Lung (tissue), 12 donors: ENCODE data around the gene LYPD6B. TPM values are rescaled to one million over a fixed set of nuclear protein-coding genes. Genes with fewer than 3 reads are reported as not detected.

Source experiments
- ATAC-seq: fragments of 200-7000 bp; cut with Tn5 transposase; one replicate; pipeline ENCODE4 v1.9.1; 2020; ENCODE audit warnings: moderate number of reproducible peaks; ENCODE audit not compliant: insufficient read depth, low FRiP score
- DNase-seq, 3 donors: peaks; one replicate each; pipeline ENCODE4 v3.0.0-alpha.2; 2013 to 2017
- H3K27ac ChIP-seq, 2 donors: one replicate each; pipeline ENCODE4 v1.5.1; 2013; ENCODE audit warnings: mild to moderate bottlenecking in 2 of 2, moderate library complexity in 2 of 2, control low read depth in 1 of 2, inconsistent platforms in 1 of 2, low read depth in 1 of 2, low read length in 1 of 2
- H3K27me3 ChIP-seq, 3 donors: one replicate each; pipeline ENCODE4 v1.5.1; 2013; ENCODE audit warnings: low read length in 2 of 3; ENCODE audit not compliant: control insufficient read depth in 3 of 3, insufficient read depth in 3 of 3
- H3K36me3 ChIP-seq, 4 donors: one replicate each; pipeline ENCODE4 v1.5.1; 2013; ENCODE audit warnings: low read length in 4 of 4, mild to moderate bottlenecking in 1 of 4, moderate library complexity in 1 of 4; ENCODE audit not compliant: control insufficient read depth in 4 of 4, insufficient read depth in 4 of 4
- H3K4me1 ChIP-seq, 5 donors: one replicate each; pipeline ENCODE4 v1.5.1; 2013; ENCODE audit warnings: low read length in 5 of 5, mild to moderate bottlenecking in 2 of 5, moderate library complexity in 1 of 5; ENCODE audit not compliant: control insufficient read depth in 5 of 5, insufficient read depth in 5 of 5
- H3K4me3 ChIP-seq: one replicate; pipeline ENCODE4 v1.5.1; 2013; ENCODE audit warnings: mild to moderate bottlenecking, control low read depth, moderate library complexity
- H3K9ac ChIP-seq, 2 donors: one replicate each; pipeline ENCODE4 v1.5.1; 2013; ENCODE audit warnings: low read length in 2 of 2, control low read depth in 1 of 2; ENCODE audit not compliant: insufficient read depth in 1 of 2
- H3K9me3 ChIP-seq, 4 donors: one replicate each; pipeline ENCODE4 v1.5.1; 2013; ENCODE audit warnings: low read length in 3 of 4, mild to moderate bottlenecking in 1 of 4, moderate library complexity in 1 of 4; ENCODE audit not compliant: control insufficient read depth in 4 of 4, insufficient read depth in 3 of 4
- CTCF ChIP-seq: IDR thresholded peaks from 2 replicates; pipeline ENCODE4 v1.5.1; 2012; ENCODE audit warnings: mild to moderate bottlenecking; ENCODE audit errors: control extremely low read depth, extremely low read depth
- WGBS, 2 donors: extraction: QIAGEN DNeasy Blood & Tissue Kit; methylation state at CpG; one replicate each; pipeline ENCODE4 v1.1.7; 2013; 5-methylcytosine and 5-hydroxymethylcytosine counted together
- polyA plus RNA-seq, 2 donors: library from polyadenylated mRNA; stranded (reverse); fragments of 200-250 nt; gene quantifications; one replicate each; pipeline ENCODE4 v1.2.1, GENCODE V29; 2013
- total RNA-seq, 2 donors: library from RNA; depleted of rRNA in 1 of 2; stranded (reverse); fragments of >200 nt in 1 of 2; gene quantifications; one replicate each; pipeline ENCODE4 v1.2.1, GENCODE V29; 2014 to 2021
- donor health status: control.
- donor health status: control.
- donor health status: Bipolar disorder and iron deficiency.
- donor health status: healthy.
- donor health status: DM: yes; HTN: yes; CAD: no.

The LYPD6B gene
- total and polyA plus RNA-seq, 4 donors = 2.5 to 12.4 (median 3.4) TPM

DNA sequence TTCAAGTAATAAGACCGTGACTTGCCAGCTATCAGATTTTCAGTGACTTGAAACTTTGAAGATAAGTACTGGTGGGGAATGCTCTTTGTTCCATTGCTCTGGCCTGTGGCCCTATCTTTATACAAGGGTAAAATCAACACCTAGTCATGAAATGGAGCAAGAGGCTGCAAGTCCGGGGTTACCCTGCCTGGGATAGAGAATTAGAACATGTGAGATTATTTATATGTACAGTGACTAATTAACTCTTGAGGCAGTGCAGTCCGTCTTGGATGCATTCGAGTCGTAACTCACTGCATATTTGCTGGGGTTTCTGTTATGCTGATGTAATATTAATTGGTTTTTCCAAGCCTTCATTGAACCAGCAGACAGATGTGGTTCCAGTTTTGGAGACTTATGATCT is 186.0 kb downstream of the LYPD6B start:
- Histone ChIP-seq H3K27ac (no peak overlapping the region), H3K36me3 (no peaks in the 10 kb centered on the region), H3K9ac (no peak overlapping the region), H3K27me3 (peaks cover 0 to 4% (median 0%) of the 10 kb centered on the region in 3 donors), H3K4me3 (no peak overlapping the region), H3K4me1 (peaks cover 0 to 2% (median 0%) of the 10 kb centered on the region in 5 donors), H3K9me3 (peaks cover 0 to 4% (median 0%) of the 10 kb centered on the region in 4 donors)
- DNase-seq (no peak), ATAC-seq (no peak)
- 87 to 97% methylated on average over 5 of the region's 5 CpGs for WGBS, 2 donors
- TF ChIP-seq CTCF = no peak

DNA sequence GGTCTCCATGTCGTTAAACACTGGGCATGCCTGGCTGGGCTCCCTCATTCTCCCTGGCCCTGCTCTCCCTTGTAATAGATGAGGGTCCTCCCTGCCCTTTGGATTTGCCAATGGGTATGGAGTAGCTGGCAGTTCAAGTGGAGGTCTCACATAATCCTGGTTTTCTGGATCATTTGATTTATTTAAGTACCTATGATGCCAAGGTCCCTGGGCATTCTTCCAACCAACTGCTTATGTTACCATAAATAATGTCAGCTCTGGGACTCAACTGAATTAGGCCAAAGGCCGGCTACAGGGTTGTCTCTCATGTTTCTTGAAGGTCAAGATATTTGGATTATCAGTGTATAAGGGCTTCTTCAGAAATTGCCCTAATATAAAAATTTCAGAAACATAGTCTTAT is 186.9 kb downstream of the LYPD6B start:
- WGBS, 2 donors = 83 to 86% methylated on average over 2 of the region's 2 CpGs
- no peak for DNase-seq

GRCh38 chr2:149226790-149227189 is 188.3 kb downstream of the LYPD6B start:
- H3K9me3 ChIP-seq = peaks cover 0 to 4% (median 0%) of the 10 kb centered on the region in 4 donors
- no peak overlapping the region for H3K9ac ChIP-seq
- no peak overlapping the region for H3K27ac ChIP-seq
- no peak for DNase-seq
- H3K36me3 ChIP-seq = no peaks in the 10 kb centered on the region
- ATAC-seq = no peak
- WGBS, 2 donors = 39 to 67% methylated on average over 6 of the region's 6 CpGs
- H3K4me1 ChIP-seq = peaks cover 0 to 2% (median 0%) of the 10 kb centered on the region in 5 donors
- peaks cover 0 to 4% (median 0%) of the 10 kb centered on the region in 3 donors for H3K27me3 ChIP-seq
- no peak overlapping the region for H3K4me3 ChIP-seq
- TF ChIP-seq CTCF = no peak

More for the DNA sequence above, 186.9 kb downstream of the LYPD6B start:
- ATAC-seq = no peak
- TF ChIP-seq CTCF = no peak
- Histone ChIP-seq H3K4me3 (no peak overlapping the region), H3K9me3 (peaks cover 0 to 4% (median 0%) of the 10 kb centered on the region in 4 donors), H3K27ac (no peak overlapping the region), H3K9ac (no peak overlapping the region), H3K4me1 (peaks cover 0 to 2% (median 0%) of the 10 kb centered on the region in 5 donors), H3K36me3 (no peaks in the 10 kb centered on the region), H3K27me3 (peaks cover 0 to 4% (median 0%) of the 10 kb centered on the region in 3 donors)

GRCh38 chr2:149235816-149236375 is 197.4 kb downstream of the LYPD6B start:
- Histone ChIP-seq H3K27me3 (no peaks in the 10 kb centered on the region), H3K4me3 (no peak overlapping the region), H3K9ac (no peak overlapping the region), H3K27ac (no peak overlapping the region), H3K4me1 (no peaks in the 10 kb centered on the region), H3K36me3 (no peaks in the 10 kb centered on the region), H3K9me3 (no peaks in the 10 kb centered on the region)
- DNase-seq = no peak
- no peak for ATAC-seq
- WGBS, 2 donors = 49 to 75% methylated on average over 3 of the region's 3 CpGs
- TF ChIP-seq CTCF = no peak
